Fibroblast of peridontal ligament (primary cell): ENCODE measurements around the gene PABPC1L.

ENCODE experiments used
- DNase-seq: peaks from one replicate; pipeline ENCODE4 v3.0.0-alpha.2; 2010; ENCODE audit errors: extremely low read depth

The PABPC1L gene

GRCh38 chr20:44966030-44966961, 56.4 kb downstream of the PABPC1L start, which contains the start of gene STK4:
TSS of gene STK4 (plus strand) at chr20:44966512. CDS start at chr20:44966569, 57 bp downstream.
- peak; percentile 83 for DNase-seq

DNA sequence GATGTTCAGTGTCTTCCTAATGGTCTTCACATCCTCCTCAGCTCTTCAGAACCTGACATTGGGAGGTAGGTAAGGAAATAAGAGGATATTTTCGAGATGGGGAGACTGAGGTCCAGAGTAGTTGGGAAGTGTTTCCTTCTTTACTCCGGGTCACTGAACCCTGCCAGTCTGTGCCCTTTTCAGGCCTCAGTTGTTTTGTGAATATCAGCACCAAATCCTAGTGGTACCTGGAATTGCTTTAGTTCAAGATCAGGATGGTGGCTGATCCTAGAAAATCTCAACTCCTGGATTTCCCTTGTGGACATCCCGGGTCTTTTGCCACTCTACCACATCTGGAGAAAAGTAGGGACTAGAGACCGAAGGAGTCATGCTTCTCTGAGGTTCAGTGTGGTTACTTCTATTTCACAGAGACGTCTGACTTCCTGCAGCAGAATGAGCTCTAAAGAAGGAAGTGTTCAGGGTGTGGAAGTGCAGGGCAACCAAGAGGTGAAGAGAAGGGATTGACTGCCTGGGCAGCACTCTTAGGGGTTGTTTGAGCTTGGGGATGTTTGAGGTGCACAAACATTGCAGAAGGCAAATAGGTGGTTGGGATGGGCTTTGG, 57.4 kb downstream of the PABPC1L start:
- DNase-seq: no peak

- no peak for DNase-seq
Measured at GRCh38 chr20:44969300-44969894, 59.5 kb downstream of the PABPC1L start.

- DNase-seq: no peak
Measured at GRCh38 chr20:44970243-44970757, 60.4 kb downstream of the PABPC1L start.

GRCh38 chr20:44973053-44973452, 63.2 kb downstream of the PABPC1L start:
- no peak for DNase-seq

DNA sequence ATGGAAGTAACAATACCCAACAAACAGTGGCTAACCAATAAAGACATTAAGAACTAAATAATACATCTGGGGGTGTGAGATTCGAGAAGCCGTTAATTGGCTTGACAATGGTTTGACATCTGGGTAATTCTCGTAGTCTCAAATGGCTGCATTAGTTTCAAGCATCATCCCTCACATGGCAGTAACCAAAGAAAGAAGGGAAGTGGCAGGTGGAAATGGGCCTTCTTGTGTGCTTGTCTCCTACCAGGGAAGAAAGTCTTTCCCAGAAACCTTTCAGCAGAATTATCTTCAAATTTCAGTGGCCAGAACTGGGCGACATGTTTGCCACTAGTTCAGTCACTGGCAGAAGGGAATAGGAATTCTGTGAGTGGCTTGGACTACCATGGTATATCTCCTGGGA, 66.8 kb downstream of the PABPC1L start:
- DNase-seq: no peak

DNA sequence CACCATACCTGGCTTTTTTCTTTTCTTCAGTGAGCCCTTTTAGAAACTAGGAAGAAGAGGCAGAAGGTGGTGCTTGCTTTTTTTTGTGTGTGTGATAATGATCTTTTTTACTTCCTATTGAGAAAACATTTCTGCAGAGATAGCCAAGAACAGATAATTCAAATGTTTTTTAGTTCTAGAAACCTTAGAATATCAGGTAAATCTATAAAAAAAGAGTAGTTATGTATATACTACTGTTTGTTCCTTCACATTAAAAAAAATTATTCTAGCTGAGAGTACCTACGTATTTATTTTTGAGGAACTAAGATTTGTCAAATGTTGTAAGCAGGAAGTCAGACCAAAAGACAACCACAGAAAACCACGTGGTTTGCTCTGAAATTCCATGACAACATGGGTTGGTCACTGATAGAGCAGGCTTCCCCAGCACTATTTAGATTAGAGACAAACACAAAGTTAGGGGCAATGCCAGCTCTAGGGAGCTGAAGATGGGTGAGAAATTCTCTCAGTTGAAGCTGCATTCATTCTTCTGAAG, 69.3 kb downstream of the PABPC1L start:
- peak; percentile 82 for DNase-seq

DNA sequence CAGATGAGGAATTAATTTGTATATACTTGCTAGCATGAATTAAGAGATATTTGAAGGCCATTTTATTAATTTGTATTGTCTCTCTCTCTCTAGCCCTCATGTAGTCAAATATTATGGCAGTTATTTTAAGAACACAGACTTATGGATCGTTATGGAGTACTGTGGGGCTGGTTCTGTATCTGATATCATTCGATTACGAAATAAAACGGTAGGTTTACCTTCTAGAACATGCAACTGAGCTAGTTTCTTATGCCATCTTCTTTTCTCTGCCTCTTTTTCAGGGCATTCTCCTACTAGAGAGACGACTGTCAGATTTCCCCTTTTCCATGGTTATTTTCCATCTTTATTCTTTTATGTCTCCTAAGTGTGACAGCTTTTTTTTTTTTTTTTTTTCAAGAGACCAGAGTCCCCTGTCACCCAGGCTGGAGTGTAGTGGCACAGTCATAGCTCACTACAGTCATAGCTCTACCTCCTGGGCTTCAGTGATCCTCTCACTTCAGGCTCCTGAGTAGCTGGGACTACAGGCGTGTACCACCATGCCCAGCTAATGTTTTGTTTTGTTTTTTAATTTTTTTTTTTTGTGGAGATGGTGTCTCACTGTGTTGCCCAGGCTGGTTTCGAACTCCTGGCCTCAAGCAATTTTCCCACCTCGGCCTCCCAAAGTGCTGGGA, 72.0 kb downstream of the PABPC1L start:
- no peak for DNase-seq

DNA sequence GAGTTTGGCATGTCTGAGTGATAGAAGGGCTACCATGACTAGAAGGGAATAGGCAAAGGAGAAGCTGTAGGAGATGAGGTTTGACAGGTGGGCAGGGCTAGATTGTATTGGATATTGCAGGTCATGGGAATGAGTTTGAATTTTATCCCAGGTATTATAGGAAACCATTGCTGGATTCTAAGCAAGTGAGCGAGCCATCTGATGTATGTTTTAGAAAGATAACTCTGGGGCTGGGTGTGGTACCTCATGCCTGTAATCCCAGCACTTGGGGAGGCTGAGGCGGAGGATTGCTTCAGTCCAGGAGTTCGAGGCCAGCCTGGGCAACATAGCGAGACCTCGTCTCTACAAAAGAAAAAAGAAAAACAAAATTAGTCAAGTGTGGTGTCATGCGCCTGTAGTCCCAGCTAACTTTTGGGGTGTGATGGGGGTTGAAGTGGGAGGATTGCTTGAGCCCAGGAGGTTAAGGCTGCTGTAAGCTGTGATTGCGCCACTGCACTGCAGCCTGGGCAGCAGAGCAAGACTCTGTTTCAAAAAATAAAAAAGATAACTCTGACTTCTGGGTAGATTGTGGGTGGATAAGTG, 73.3 kb downstream of the PABPC1L start:
- no peak for DNase-seq

DNA sequence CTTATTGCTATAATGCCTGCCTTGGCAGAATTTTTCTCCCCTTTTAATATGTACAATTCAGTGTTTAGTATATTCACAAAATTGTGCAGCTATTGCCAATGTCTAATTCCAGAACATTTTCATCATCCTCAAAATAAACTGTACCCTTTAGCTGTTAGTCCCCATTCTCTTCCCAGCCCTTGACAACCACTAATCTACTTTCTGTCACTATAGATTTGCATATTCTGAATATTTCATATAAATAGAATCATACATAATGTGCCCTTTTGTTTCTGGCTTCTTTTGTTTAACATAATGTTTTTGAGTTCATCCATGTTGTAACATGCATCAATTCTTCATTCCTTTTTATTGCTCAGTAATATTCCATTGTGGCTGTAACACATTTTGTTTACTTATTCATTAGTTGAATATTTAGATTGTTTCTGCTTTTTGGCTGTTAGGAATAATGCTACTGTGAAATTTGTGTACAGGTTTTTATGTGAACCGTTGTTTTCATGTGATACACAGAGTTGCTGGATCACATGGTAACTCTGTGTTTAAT, 78.8 kb downstream of the PABPC1L start:
- DNase-seq: no peak
